Endodermal cell (in vitro differentiated cells): ENCODE results near the gene TOP2A. TPM values are rescaled to one million over a fixed set of nuclear protein-coding genes. Genes with fewer than 3 reads are reported as not detected.

Source experiments
- DNase-seq: peaks from one replicate; pipeline ENCODE4 v3.0.0-alpha.2; 2017
- H3K27ac ChIP-seq: 2 replicates; pipeline ENCODE4 v1.5.1; 2013; ENCODE audit warnings: mild to moderate bottlenecking, low read depth, low read length, moderate library complexity
- H3K27me3 ChIP-seq: 2 replicates; pipeline ENCODE4 v1.6.1; 2013; ENCODE audit warnings: mild to moderate bottlenecking, low read length, moderate library complexity; ENCODE audit not compliant: insufficient read depth, control insufficient read depth, poor library complexity, severe bottlenecking
- H3K36me3 ChIP-seq: 2 replicates; pipeline ENCODE4 v1.7.0; 2013; ENCODE audit warnings: mild to moderate bottlenecking, low read length, moderate library complexity; ENCODE audit not compliant: control insufficient read depth, insufficient read depth
- H3K4me1 ChIP-seq: one replicate; pipeline ENCODE4 v1.7.0; 2013; ENCODE audit warnings: low read length; ENCODE audit not compliant: control insufficient read depth, insufficient read depth
- H3K4me3 ChIP-seq: 2 replicates; pipeline ENCODE4 v1.5.1; 2013; ENCODE audit warnings: mild to moderate bottlenecking, low read length, moderate library complexity
- H3K9ac ChIP-seq: 2 replicates; pipeline ENCODE4 v1.6.1; 2013; ENCODE audit warnings: mild to moderate bottlenecking, low read length, moderate library complexity; ENCODE audit not compliant: poor library complexity, severe bottlenecking; ENCODE audit errors: extremely low read depth
- H3K9me3 ChIP-seq: 2 replicates; pipeline ENCODE4 v1.6.1; 2013; ENCODE audit warnings: mild to moderate bottlenecking, low read length, moderate library complexity; ENCODE audit not compliant: control insufficient read depth
- H3K27ac Mint-ChIP-seq: 2 replicates; pipeline ENCODE4 v1.8.0; 2020; ENCODE audit warnings: mixed read lengths
- H3K27me3 Mint-ChIP-seq: 2 replicates; pipeline ENCODE4 v1.8.0; 2021; ENCODE audit warnings: mild to moderate bottlenecking, mixed read lengths; ENCODE audit not compliant: insufficient read depth
- H3K36me3 Mint-ChIP-seq: 2 replicates; pipeline ENCODE4 v1.8.0; 2020; ENCODE audit warnings: low read depth, mixed read lengths
- H3K4me1 Mint-ChIP-seq: 2 replicates; pipeline ENCODE4 v1.8.0; 2020; ENCODE audit warnings: mixed read lengths
- H3K4me3 Mint-ChIP-seq: 2 replicates; pipeline ENCODE4 v1.8.0; 2020; ENCODE audit warnings: mild to moderate bottlenecking, moderate library complexity, mixed read lengths
- H3K9me3 Mint-ChIP-seq: 2 replicates; pipeline ENCODE4 v1.8.0; 2020; ENCODE audit warnings: mild to moderate bottlenecking, mixed read lengths
- CTCF ChIP-seq: fragments of 200-600 bp; sonication (generic); conservative IDR thresholded peaks from 2 replicates; pipeline ENCODE4 v1.5.0; 2021; ENCODE audit warnings: antibody characterized with exemption, mild to moderate bottlenecking
- WGBS, 2 experiments: methylation state at CpG; one replicate each; pipeline versions ENCODE4 v1.1.5 to v1.1.7; 2013; ENCODE audit warnings: missing lambda C conversion rate in 2 of 2, mixed read lengths in 1 of 2; ENCODE audit not compliant: insufficient coverage in 1 of 2, insufficient read length in 1 of 2; 5-methylcytosine and 5-hydroxymethylcytosine counted together
- total RNA-seq, 2 donors: library from RNA; stranded (reverse); fragmentation: NEBNext Ultra II Directional in 1 of 2; extraction: Animal tissue kit (Norgen Biotek cat#: 25700) in 1 of 2; gene quantifications; 2 replicates in 1 of 2; 3 replicates in 1 of 2; pipeline ENCODE4 v1.2.1, GENCODE V29; 2021

The TOP2A gene
- total RNA-seq, 2 donors from 2014 or later = 173 to 246 TPM

- Histone ChIP-seq H3K27me3 (no peaks in the 10 kb centered on the region), H3K4me1 (no peaks in the 10 kb centered on the region), H3K36me3 (no peaks in the 10 kb centered on the region), H3K9ac (no peak overlapping the region), H3K4me3 (no peak overlapping the region), H3K9me3 (no peaks in the 10 kb centered on the region), H3K27ac (no peak overlapping the region)
- no peak overlapping the region for H3K4me3 Mint-ChIP-seq
- peaks cover 5% of the 10 kb centered on the region for H3K4me1 Mint-ChIP-seq
- WGBS, 2 experiments = 92 to 98% methylated on average over 2 to 6 of the region's 6 CpGs
- no peak for DNase-seq
- TF ChIP-seq CTCF = no peak
- no peak overlapping the region for H3K27ac Mint-ChIP-seq
- no peaks in the 10 kb centered on the region for H3K9me3 Mint-ChIP-seq
- H3K36me3 Mint-ChIP-seq = peaks cover 29% of the 10 kb centered on the region
- no peaks in the 10 kb centered on the region for H3K27me3 Mint-ChIP-seq
Observed at GRCh38 chr17:40451420-40451819, 33.7 kb upstream of the TOP2A start.

GRCh38 chr17:40450175-40450574 lies 32.5 kb upstream of the TOP2A start:
- peaks cover 10% of the 10 kb centered on the region for H3K4me1 Mint-ChIP-seq
- no peaks in the 10 kb centered on the region for H3K27me3 ChIP-seq
- H3K27ac Mint-ChIP-seq = no peak overlapping the region
- H3K36me3 ChIP-seq = no peaks in the 10 kb centered on the region
- H3K27ac ChIP-seq = no peak overlapping the region
- H3K9ac ChIP-seq = no peak overlapping the region
- 88 to 90% methylated on average over 3 of the region's 3 CpGs for WGBS, 2 experiments
- TF ChIP-seq CTCF = peak; percentile 82
- H3K4me3 ChIP-seq = no peak overlapping the region
- DNase-seq = peak; percentile 92
- peaks cover 23% of the 10 kb centered on the region for H3K36me3 Mint-ChIP-seq
- H3K4me3 Mint-ChIP-seq = no peak overlapping the region
- H3K9me3 Mint-ChIP-seq = no peaks in the 10 kb centered on the region
- no peaks in the 10 kb centered on the region for H3K9me3 ChIP-seq
- H3K27me3 Mint-ChIP-seq = no peaks in the 10 kb centered on the region
- H3K4me1 ChIP-seq = no peaks in the 10 kb centered on the region

- H3K4me1 Mint-ChIP-seq = peaks cover 22% of the 10 kb centered on the region
- H3K4me3 ChIP-seq = no peak overlapping the region
- no peak overlapping the region for H3K9ac ChIP-seq
- H3K27ac ChIP-seq = no peak overlapping the region
- no peaks in the 10 kb centered on the region for H3K27me3 ChIP-seq
- H3K9me3 Mint-ChIP-seq = no peaks in the 10 kb centered on the region
- 93 to 100% methylated on average over 6 to 7 of the region's 7 CpGs for WGBS, 2 experiments
- peaks cover 5% of the 10 kb centered on the region for H3K27me3 Mint-ChIP-seq
- no peak for TF ChIP-seq CTCF
- H3K36me3 Mint-ChIP-seq = peaks cover 12% of the 10 kb centered on the region
- H3K27ac Mint-ChIP-seq = no peak overlapping the region
- no peak overlapping the region for H3K4me3 Mint-ChIP-seq
- no peak for DNase-seq
- H3K4me1 ChIP-seq = no peaks in the 10 kb centered on the region
- H3K9me3 ChIP-seq = no peaks in the 10 kb centered on the region
- H3K36me3 ChIP-seq = no peaks in the 10 kb centered on the region
Observed at GRCh38 chr17:40448639-40449261, 31.1 kb upstream of the TOP2A start.
